GM12801 (cell line): ENCODE results near the gene TNFRSF9.

Experiments used
- CTCF ChIP-seq: IDR thresholded peaks from one replicate; pipeline ENCODE4 v1.5.1; 2011; ENCODE audit warnings: control low read depth; ENCODE audit not compliant: insufficient read length; ENCODE audit errors: extremely low read depth

Gene TNFRSF9

GRCh38 chr1:7902478-7903085, 38.1 kb downstream of the TNFRSF9 start:
- TF ChIP-seq CTCF: no peak

- TF ChIP-seq CTCF: no peak
These were observed 40.9 kb downstream of the TNFRSF9 start for GRCh38 chr1:7899741-7900140.

GRCh38 chr1:7898962-7899361, 41.7 kb downstream of the TNFRSF9 start:
- no peak for TF ChIP-seq CTCF

GRCh38 chr1:7896994-7897393, 43.6 kb downstream of the TNFRSF9 start:
- TF ChIP-seq CTCF: no peak

- no peak for TF ChIP-seq CTCF
These were observed 47.0 kb downstream of the TNFRSF9 start for GRCh38 chr1:7893529-7894180.

GRCh38 chr1:7891804-7892203, 48.8 kb downstream of the TNFRSF9 start:
- TF ChIP-seq CTCF: no peak

- TF ChIP-seq CTCF: no peak
These were observed 49.8 kb downstream of the TNFRSF9 start for GRCh38 chr1:7890853-7891252.
